GM12878 (cell line): ENCODE measurements around the gene MALT1. TPM values are rescaled to one million over a fixed set of nuclear protein-coding genes. Genes with fewer than 3 reads are reported as not detected.

ENCODE experiments used
- ASH2L ChIP-seq: fragments of 300-600, 200-600 bp; sonication (generic); IDR thresholded peaks from 2 replicates; pipeline ENCODE4 v1.6.1; 2017; ENCODE audit warnings: low read depth, mild to moderate bottlenecking, borderline replicate concordance
- BCL11A ChIP-seq: IDR thresholded peaks from 2 replicates; pipeline ENCODE4 v1.6.1; 2011; ENCODE audit warnings: low read depth, low read length
- BCL3 ChIP-seq: IDR thresholded peaks from 2 replicates; pipeline ENCODE4 v1.6.1; 2011; ENCODE audit warnings: borderline replicate concordance, low read depth, mild to moderate bottlenecking, moderate library complexity, low read length; ENCODE audit not compliant: insufficient read depth, poor library complexity, severe bottlenecking
- CBX5 ChIP-seq: sonication (generic); IDR thresholded peaks from 2 replicates; pipeline ENCODE4 v1.6.1; 2016; ENCODE audit warnings: low read depth, moderate library complexity, mild to moderate bottlenecking, inconsistent platforms
- EGR1 ChIP-seq, 2 experiments: IDR thresholded peaks; 1 replicate in 1 of 2; 2 replicates in 1 of 2; pipeline ENCODE4 v1.6.1; 2011 to 2012; ENCODE audit warnings: low read depth in 2 of 2, low read length in 2 of 2, borderline replicate concordance in 1 of 2, mild to moderate bottlenecking in 1 of 2, moderate library complexity in 1 of 2
- IKZF1 ChIP-seq: fragments of 450-650 bp; conservative IDR thresholded peaks from 2 replicates; pipeline ENCODE4 v1.6.1; 2017; ENCODE audit warnings: antibody characterized with exemption, mild to moderate bottlenecking
- MTA2 ChIP-seq: fragments of 450-650 bp; IDR thresholded peaks from 2 replicates; pipeline ENCODE4 v1.6.1; 2016; ENCODE audit warnings: low read depth, mild to moderate bottlenecking, moderate library complexity
- MTA3 ChIP-seq: IDR thresholded peaks from 2 replicates; pipeline ENCODE4 v1.6.1; 2012; ENCODE audit warnings: low read length, inconsistent platforms, borderline replicate concordance
- MYB ChIP-seq: fragments of 150-350 bp; IDR thresholded peaks from 2 replicates; pipeline ENCODE4 v1.6.1; 2014; ENCODE audit warnings: mild to moderate bottlenecking, low read depth, low read length, borderline replicate concordance
- PAX8 ChIP-seq: fragments of 450-650 bp; IDR thresholded peaks from 2 replicates; pipeline ENCODE4 v1.6.1; 2017; ENCODE audit warnings: mild to moderate bottlenecking, moderate library complexity
- RAD21 ChIP-seq: IDR thresholded peaks from 2 replicates; pipeline ENCODE4 v1.6.1; 2011; ENCODE audit warnings: mild to moderate bottlenecking, low read depth, low read length, moderate library complexity; ENCODE audit not compliant: insufficient read depth
- RB1 ChIP-seq: fragments of 450-650 bp; formaldehyde crosslinking; IDR thresholded peaks from 2 replicates; pipeline ENCODE4 v1.6.1; 2017; ENCODE audit warnings: mild to moderate bottlenecking, borderline replicate concordance
- RFX5 ChIP-seq: IDR thresholded peaks from 2 replicates; pipeline ENCODE4 v1.6.1; 2011; ENCODE audit warnings: low read depth, low read length, improper control_type of control experiment
- SIN3A ChIP-seq: IDR thresholded peaks from 2 replicates; pipeline ENCODE4 v1.6.1; 2012; ENCODE audit warnings: low read depth, low read length, improper control_type of control experiment
- SREBF1 ChIP-seq: IDR thresholded peaks from 2 replicates; pipeline ENCODE4 v1.6.1; 2012; ENCODE audit warnings: mild to moderate bottlenecking, low read length
- SREBF2 ChIP-seq: IDR thresholded peaks from 2 replicates; pipeline ENCODE4 v1.6.1; 2012; ENCODE audit warnings: mild to moderate bottlenecking, low read length
- polyA plus RNA-seq, 11 experiments: library from polyadenylated mRNA; depleted of rRNA in 4 of 11; unstranded in 6 of 11; stranded (reverse) in 5 of 11; fragments of >200 nt; fragmentation: Nextera tagmentation in 4 of 11; fragmentation: Illumina TruSeq in 1 of 11; extraction: Ambion mirVana in 4 of 11; extraction: Trizol in 1 of 11; gene quantifications; 1 replicate in 1 of 11; 2 replicates in 10 of 11; pipeline versions ENCODE4 v1.2.1 to v1.2.3, GENCODE V29; 2011 to 2016; ENCODE audit warnings: inconsistent platforms in 2 of 11, missing spikeins in 2 of 11, low read depth in 1 of 11
- total RNA-seq, 4 experiments: library from RNA; depleted of rRNA in 3 of 4; stranded (reverse); fragments of >200 nt in 3 of 4; fragmentation: Illumina TruSeq in 1 of 4; extraction: Trizol in 1 of 4; gene quantifications; 2 replicates each; pipeline versions ENCODE4 v1.2.1 to v1.2.3, GENCODE V29; 2013 to 2021
- TF ChIP-seq, protein P1 (sequence below): IDR thresholded peaks from 2 replicates; pipeline ENCODE4 v1.6.1; 2012; ENCODE audit warnings: mild to moderate bottlenecking, low read depth, low read length
- TF ChIP-seq, protein P2 (sequence below): fragments of 450-650 bp; IDR thresholded peaks from 2 replicates; pipeline ENCODE4 v1.6.1; 2017; ENCODE audit warnings: borderline replicate concordance
- TF ChIP-seq, protein P3 (sequence below): fragments of 450-650 bp; IDR thresholded peaks from 2 replicates; pipeline ENCODE4 v1.6.1; 2017; ENCODE audit warnings: mild to moderate bottlenecking, low read depth, inconsistent platforms; ENCODE audit not compliant: poor library complexity, severe bottlenecking
- TF ChIP-seq, protein P4 (sequence below): fragments of 450-650 bp; IDR thresholded peaks from 2 replicates; pipeline ENCODE4 v1.6.1; 2016; ENCODE audit warnings: mild to moderate bottlenecking

The MALT1 gene
- total and polyA plus RNA-seq, 10 of the 15 experiments (the other 5 are each of a cell fraction or from before 2014, with no cell fraction given), result 17.6 to 126 (median 45.4) TPM

DNA sequence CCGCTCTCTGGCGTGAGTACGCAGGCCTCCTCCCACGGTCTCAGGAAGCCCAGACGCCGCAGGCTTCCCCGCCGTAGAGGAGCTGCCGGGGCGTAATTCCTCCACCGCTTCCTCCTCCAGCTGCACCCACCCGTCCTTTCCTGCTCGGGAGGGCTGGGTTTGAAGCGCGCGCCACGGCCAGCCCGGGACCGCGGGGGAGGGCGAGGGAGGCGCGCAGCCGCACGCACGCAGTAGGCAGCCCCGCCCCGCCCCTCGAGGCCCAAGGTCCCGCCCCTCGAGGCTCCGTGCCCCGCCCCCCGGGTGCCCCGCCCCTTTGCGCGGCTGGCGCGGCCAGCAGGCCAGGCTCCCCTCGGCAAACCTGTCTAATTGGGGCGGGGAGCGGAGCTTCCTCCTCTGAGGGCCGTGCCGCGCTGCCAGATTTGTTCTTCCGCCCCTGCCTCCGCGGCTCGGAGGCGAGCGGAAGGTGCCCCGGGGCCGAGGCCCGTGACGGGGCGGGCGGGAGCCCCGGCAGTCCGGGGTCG lies at the start of gene MALT1 (continued):
- TF ChIP-seq SIN3A, result peak; percentile 89; the same call in 1 of the 2 replicates
- TF ChIP-seq, protein P1, sequence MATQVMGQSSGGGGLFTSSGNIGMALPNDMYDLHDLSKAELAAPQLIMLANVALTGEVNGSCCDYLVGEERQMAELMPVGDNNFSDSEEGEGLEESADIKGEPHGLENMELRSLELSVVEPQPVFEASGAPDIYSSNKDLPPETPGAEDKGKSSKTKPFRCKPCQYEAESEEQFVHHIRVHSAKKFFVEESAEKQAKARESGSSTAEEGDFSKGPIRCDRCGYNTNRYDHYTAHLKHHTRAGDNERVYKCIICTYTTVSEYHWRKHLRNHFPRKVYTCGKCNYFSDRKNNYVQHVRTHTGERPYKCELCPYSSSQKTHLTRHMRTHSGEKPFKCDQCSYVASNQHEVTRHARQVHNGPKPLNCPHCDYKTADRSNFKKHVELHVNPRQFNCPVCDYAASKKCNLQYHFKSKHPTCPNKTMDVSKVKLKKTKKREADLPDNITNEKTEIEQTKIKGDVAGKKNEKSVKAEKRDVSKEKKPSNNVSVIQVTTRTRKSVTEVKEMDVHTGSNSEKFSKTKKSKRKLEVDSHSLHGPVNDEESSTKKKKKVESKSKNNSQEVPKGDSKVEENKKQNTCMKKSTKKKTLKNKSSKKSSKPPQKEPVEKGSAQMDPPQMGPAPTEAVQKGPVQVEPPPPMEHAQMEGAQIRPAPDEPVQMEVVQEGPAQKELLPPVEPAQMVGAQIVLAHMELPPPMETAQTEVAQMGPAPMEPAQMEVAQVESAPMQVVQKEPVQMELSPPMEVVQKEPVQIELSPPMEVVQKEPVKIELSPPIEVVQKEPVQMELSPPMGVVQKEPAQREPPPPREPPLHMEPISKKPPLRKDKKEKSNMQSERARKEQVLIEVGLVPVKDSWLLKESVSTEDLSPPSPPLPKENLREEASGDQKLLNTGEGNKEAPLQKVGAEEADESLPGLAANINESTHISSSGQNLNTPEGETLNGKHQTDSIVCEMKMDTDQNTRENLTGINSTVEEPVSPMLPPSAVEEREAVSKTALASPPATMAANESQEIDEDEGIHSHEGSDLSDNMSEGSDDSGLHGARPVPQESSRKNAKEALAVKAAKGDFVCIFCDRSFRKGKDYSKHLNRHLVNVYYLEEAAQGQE, result 0 out of 2 replicates have a peak, but pooled peaks have one; percentile 33
- TF ChIP-seq, protein P2, sequence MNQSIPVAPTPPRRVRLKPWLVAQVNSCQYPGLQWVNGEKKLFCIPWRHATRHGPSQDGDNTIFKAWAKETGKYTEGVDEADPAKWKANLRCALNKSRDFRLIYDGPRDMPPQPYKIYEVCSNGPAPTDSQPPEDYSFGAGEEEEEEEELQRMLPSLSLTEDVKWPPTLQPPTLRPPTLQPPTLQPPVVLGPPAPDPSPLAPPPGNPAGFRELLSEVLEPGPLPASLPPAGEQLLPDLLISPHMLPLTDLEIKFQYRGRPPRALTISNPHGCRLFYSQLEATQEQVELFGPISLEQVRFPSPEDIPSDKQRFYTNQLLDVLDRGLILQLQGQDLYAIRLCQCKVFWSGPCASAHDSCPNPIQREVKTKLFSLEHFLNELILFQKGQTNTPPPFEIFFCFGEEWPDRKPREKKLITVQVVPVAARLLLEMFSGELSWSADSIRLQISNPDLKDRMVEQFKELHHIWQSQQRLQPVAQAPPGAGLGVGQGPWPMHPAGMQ, result peak; percentile 28; the same call in 1 of the 2 replicates
- TF ChIP-seq MTA2, result no peak
- TF ChIP-seq PAX8, result no peak
- TF ChIP-seq MYB, result no peak
- peak; percentile 24 to 76 for TF ChIP-seq EGR1 (IDR thresholded peaks at IDR 0.05; ENCODE audit: borderline replicate concordance in 1 of 2, low read depth in 2 of 2, low read length in 2 of 2)
- TF ChIP-seq RB1, result peak; percentile 81
- TF ChIP-seq MTA3, result no peak
- TF ChIP-seq CBX5, result 0 out of 2 replicates have a peak, but pooled peaks have one; percentile 78
- peak; percentile 31 for TF ChIP-seq BCL3
- no peak for TF ChIP-seq SREBF2
- TF ChIP-seq SREBF1, result no peak
- peak; percentile 91 for TF ChIP-seq IKZF1
- TF ChIP-seq RAD21, result no peak; the same call in 1 of the 2 replicates
- no peak for TF ChIP-seq RFX5
- TF ChIP-seq, protein P3, sequence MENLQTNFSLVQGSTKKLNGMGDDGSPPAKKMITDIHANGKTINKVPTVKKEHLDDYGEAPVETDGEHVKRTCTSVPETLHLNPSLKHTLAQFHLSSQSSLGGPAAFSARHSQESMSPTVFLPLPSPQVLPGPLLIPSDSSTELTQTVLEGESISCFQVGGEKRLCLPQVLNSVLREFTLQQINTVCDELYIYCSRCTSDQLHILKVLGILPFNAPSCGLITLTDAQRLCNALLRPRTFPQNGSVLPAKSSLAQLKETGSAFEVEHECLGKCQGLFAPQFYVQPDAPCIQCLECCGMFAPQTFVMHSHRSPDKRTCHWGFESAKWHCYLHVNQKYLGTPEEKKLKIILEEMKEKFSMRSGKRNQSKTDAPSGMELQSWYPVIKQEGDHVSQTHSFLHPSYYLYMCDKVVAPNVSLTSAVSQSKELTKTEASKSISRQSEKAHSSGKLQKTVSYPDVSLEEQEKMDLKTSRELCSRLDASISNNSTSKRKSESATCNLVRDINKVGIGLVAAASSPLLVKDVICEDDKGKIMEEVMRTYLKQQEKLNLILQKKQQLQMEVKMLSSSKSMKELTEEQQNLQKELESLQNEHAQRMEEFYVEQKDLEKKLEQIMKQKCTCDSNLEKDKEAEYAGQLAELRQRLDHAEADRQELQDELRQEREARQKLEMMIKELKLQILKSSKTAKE, result no peak
- peak; percentile 30; the same call in 1 of the 2 replicates for TF ChIP-seq BCL11A
- TF ChIP-seq ASH2L, result no peak
- TF ChIP-seq, protein P4, sequence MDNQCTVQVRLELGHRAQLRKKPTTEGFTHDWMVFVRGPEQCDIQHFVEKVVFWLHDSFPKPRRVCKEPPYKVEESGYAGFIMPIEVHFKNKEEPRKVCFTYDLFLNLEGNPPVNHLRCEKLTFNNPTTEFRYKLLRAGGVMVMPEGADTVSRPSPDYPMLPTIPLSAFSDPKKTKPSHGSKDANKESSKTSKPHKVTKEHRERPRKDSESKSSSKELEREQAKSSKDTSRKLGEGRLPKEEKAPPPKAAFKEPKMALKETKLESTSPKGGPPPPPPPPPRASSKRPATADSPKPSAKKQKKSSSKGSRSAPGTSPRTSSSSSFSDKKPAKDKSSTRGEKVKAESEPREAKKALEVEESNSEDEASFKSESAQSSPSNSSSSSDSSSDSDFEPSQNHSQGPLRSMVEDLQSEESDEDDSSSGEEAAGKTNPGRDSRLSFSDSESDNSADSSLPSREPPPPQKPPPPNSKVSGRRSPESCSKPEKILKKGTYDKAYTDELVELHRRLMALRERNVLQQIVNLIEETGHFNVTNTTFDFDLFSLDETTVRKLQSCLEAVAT, result no peak
